LNCaP clone FGC (cell line): ENCODE measurements around the gene BICC1.

Experiments
- DNase-seq: peaks from one replicate; pipeline ENCODE4 v3.0.0-alpha.2; 2011; ENCODE audit warnings: low read depth
- H3K4me3 ChIP-seq: 2 replicates; pipeline ENCODE4 v1.5.1; 2011; ENCODE audit warnings: mild to moderate bottlenecking, low read depth, low read length, control low read depth
- CTCF ChIP-seq: IDR thresholded peaks from 2 replicates; pipeline ENCODE4 v1.5.1; 2012; ENCODE audit warnings: mild to moderate bottlenecking; ENCODE audit not compliant: control insufficient read depth, insufficient read depth; ENCODE audit errors: extremely low read depth

Gene BICC1

GRCh38 chr10:58477122-58477521 is 35.5 kb upstream of the BICC1 start:
- H3K4me3 ChIP-seq, result no peak overlapping the region
- DNase-seq, result no peak
- no peak for TF ChIP-seq CTCF

- H3K4me3 ChIP-seq, result no peak overlapping the region
- no peak for DNase-seq
- TF ChIP-seq CTCF, result no peak
Observed at GRCh38 chr10:58477902-58478301, 34.8 kb upstream of the BICC1 start.

- H3K4me3 ChIP-seq, result no peak overlapping the region
- no peak for TF ChIP-seq CTCF
- no peak for DNase-seq
Observed at GRCh38 chr10:58479045-58479444, 33.6 kb upstream of the BICC1 start.

- H3K4me3 ChIP-seq, result no peak overlapping the region
- no peak for TF ChIP-seq CTCF
- no peak for DNase-seq
Observed at GRCh38 chr10:58480321-58480720, 32.4 kb upstream of the BICC1 start.

- TF ChIP-seq CTCF, result no peak
- DNase-seq, result no peak
- no peak overlapping the region for H3K4me3 ChIP-seq
Observed at GRCh38 chr10:58481569-58482109, 31.0 kb upstream of the BICC1 start.

GRCh38 chr10:58486821-58487220 is 25.9 kb upstream of the BICC1 start:
- no peak overlapping the region for H3K4me3 ChIP-seq
- no peak for DNase-seq
- no peak for TF ChIP-seq CTCF

- no peak for DNase-seq
- TF ChIP-seq CTCF, result no peak
- H3K4me3 ChIP-seq, result no peak overlapping the region
Observed at GRCh38 chr10:58488921-58489320, 23.8 kb upstream of the BICC1 start.
